Hepatocyte (in vitro differentiated cells): ENCODE data around the gene SCART1.

Experiments
- EZH2 ChIP-seq: fragments of 200-600 bp; sonication (generic); IDR thresholded peaks from 2 replicates; pipeline ENCODE4 v1.6.1; 2016; ENCODE audit warnings: antibody characterized with exemption, mild to moderate bottlenecking, borderline replicate concordance
- TF ChIP-seq, protein P1 (sequence below): fragments of 200-600 bp; sonication (generic); IDR thresholded peaks from 2 replicates; pipeline ENCODE4 v1.5.1; 2016; ENCODE audit warnings: antibody characterized with exemption, mild to moderate bottlenecking; ENCODE audit not compliant: poor library complexity

DNA sequence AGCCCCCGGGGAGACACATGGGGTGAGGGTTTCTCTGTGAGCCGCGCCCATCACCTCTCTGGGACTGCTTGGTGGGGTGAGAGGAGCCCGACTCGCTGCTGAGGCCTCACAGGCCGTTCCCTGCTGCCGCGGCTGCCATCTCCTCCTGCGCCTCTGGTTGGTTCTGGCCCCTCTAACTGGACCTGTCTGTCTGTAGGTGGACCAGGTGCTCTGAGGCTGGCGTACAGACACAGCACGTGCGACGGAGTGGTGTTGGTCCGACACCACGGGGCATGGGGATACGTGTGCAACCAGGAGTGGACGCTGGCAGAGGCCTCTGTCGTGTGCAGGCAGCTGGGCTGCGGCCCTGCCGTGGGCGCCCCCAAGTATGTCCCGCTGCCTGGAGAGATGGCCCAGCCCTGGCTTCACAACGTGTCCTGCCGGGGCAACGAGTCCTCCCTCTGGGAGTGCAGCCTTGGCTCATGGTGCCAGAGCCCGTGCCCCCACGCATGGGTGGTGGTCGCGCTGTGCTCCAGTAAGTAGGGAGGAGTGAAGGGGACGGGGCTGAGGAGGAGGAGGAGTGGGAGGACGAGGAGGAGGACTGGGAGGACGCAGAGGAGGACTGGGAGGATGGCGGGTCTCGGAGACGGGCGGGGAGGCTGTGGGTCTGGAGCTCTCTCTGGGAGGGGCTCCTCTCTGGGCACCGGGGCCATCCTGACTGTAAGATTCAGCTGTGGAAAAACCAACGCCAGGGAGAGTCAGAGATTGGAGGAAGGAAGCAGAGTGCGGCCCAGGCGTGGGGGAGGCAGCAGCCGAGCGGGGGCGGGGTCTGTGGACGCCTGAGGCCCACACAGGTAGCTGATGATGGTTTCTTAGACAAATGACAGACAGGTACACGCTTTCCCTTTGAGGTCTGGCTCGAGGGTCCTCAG lies 2.6 kb downstream of the SCART1 start:
- TF ChIP-seq, protein P1, sequence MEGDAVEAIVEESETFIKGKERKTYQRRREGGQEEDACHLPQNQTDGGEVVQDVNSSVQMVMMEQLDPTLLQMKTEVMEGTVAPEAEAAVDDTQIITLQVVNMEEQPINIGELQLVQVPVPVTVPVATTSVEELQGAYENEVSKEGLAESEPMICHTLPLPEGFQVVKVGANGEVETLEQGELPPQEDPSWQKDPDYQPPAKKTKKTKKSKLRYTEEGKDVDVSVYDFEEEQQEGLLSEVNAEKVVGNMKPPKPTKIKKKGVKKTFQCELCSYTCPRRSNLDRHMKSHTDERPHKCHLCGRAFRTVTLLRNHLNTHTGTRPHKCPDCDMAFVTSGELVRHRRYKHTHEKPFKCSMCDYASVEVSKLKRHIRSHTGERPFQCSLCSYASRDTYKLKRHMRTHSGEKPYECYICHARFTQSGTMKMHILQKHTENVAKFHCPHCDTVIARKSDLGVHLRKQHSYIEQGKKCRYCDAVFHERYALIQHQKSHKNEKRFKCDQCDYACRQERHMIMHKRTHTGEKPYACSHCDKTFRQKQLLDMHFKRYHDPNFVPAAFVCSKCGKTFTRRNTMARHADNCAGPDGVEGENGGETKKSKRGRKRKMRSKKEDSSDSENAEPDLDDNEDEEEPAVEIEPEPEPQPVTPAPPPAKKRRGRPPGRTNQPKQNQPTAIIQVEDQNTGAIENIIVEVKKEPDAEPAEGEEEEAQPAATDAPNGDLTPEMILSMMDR, result no peak
- TF ChIP-seq EZH2, result no peak
